Hematopoietic multipotent progenitor cell treated with erythropoietin and hydrocortisone succinate and interleukin-3 and kit ligand, for 4 days (in vitro differentiated cells): ENCODE measurements around the gene TTYH3.
"Not testable (repeated sequence)": the region's sequence is repeated elsewhere in the genome, so short reads cannot be mapped to it uniquely, and the experiment has no call there.

Source experiments
- DNase-seq: peaks from one replicate; pipeline ENCODE4 v3.0.0-alpha.2; 2015

Gene TTYH3

GRCh38 chr7:2691011-2691707 lies 59.4 kb downstream of the TTYH3 start:
- no peak for DNase-seq

GRCh38 chr7:2691932-2692439 lies 60.2 kb downstream of the TTYH3 start:
- DNase-seq: not testable (repeated sequence)

GRCh38 chr7:2692543-2692942 lies 60.8 kb downstream of the TTYH3 start:
- no peak for DNase-seq

- not testable (repeated sequence) for DNase-seq
Measured at GRCh38 chr7:2693420-2694121, 61.8 kb downstream of the TTYH3 start.

- DNase-seq: not testable (repeated sequence)
Measured at GRCh38 chr7:2694122-2694436, 62.3 kb downstream of the TTYH3 start.

GRCh38 chr7:2698581-2699288 lies 66.9 kb downstream of the TTYH3 start:
- peak; percentile 96 for DNase-seq

GRCh38 chr7:2699289-2699620 lies 67.5 kb downstream of the TTYH3 start:
- no peak for DNase-seq

- DNase-seq: no peak
Measured at GRCh38 chr7:2700141-2700850, 68.5 kb downstream of the TTYH3 start.

- DNase-seq: no peak
Measured at GRCh38 chr7:2701424-2701823, 69.6 kb downstream of the TTYH3 start.

- DNase-seq: no peak
Measured at GRCh38 chr7:2701832-2702593, 70.2 kb downstream of the TTYH3 start.

GRCh38 chr7:2702594-2702957 lies 70.8 kb downstream of the TTYH3 start:
- DNase-seq: no peak

- DNase-seq: no peak
Measured at GRCh38 chr7:2705371-2706096, 73.7 kb downstream of the TTYH3 start.

- DNase-seq: no peak
Measured at GRCh38 chr7:2706685-2707126, 74.9 kb downstream of the TTYH3 start.

- DNase-seq: no peak
Measured at GRCh38 chr7:2707481-2707880, 75.7 kb downstream of the TTYH3 start.

- no peak for DNase-seq
Measured at GRCh38 chr7:2708041-2708440, 76.3 kb downstream of the TTYH3 start.

GRCh38 chr7:2708547-2709310 lies 76.9 kb downstream of the TTYH3 start:
- DNase-seq: no peak

GRCh38 chr7:2709553-2710285 lies 77.9 kb downstream of the TTYH3 start:
- DNase-seq: peak; percentile 87

- no peak for DNase-seq
Measured at GRCh38 chr7:2710286-2710655, 78.5 kb downstream of the TTYH3 start.

GRCh38 chr7:2710901-2711551 lies 79.2 kb downstream of the TTYH3 start:
- DNase-seq: peak; percentile 77
